Suprapubic skin (tissue), 4 donors: ENCODE results near the gene PPM1H.

Experiments used
- CTCF ChIP-seq, 2 donors: fragments of 200-600 bp in 1 of 2; fragments of 450-650 bp in 1 of 2; sonication (generic) in 1 of 2; IDR thresholded peaks; one replicate each; pipeline ENCODE4 v1.5.1; 2016 to 2019; ENCODE audit warnings: antibody characterized with exemption in 2 of 2, mild to moderate bottlenecking in 1 of 2, moderate library complexity in 1 of 2
- POLR2A ChIP-seq, 2 donors: fragments of 450-650 bp; IDR thresholded peaks; one replicate each; pipeline ENCODE4 v1.6.1; 2017; ENCODE audit warnings: antibody characterized with exemption in 2 of 2, mild to moderate bottlenecking in 2 of 2, moderate library complexity in 2 of 2
- POLR2AphosphoS5 ChIP-seq, 3 donors: sonication (generic); formaldehyde crosslinking; IDR thresholded peaks; one replicate each; pipeline ENCODE4 v1.6.1; 2017; ENCODE audit warnings: antibody characterized with exemption in 3 of 3

DNA sequence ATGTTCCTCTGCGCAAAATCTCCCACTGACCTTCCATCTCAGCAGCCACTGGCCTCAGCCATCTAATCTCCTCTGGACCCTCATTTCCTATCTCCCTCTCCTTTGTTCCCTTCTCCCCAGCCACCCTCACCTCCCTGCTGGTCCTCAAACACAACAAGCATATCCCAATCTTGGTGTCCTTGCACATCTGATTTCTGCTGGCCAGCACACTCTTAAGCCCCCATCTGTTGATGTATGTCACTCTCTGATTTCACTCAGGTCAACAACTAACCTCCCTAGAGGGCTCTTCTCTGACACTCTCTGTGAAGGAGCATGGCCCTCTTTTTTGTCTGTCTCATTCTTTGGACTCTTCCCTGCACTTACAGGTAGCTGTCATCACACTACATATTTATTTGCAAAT lies 25.6 kb downstream of the PPM1H start:
- TF ChIP-seq CTCF (IDR thresholded peaks at IDR 0.05), result no peak
- no peak for TF ChIP-seq POLR2A (IDR thresholded peaks at IDR 0.05)
- no peak for TF ChIP-seq POLR2AphosphoS5 (IDR thresholded peaks at IDR 0.05)
